HEK293 (cell line): Measurements from ENCODE around the gene NEGR1.

ENCODE experiments used
- CTCF ChIA-PET: fragments of 350-600 bp; formaldehyde crosslinking; extraction: SDS; loops from one replicate; lab custom pipeline; 2021; ENCODE audit warnings: antibody characterized with exemption; lab: Yijun Ruan, JAX
- POLR2A ChIA-PET: fragments of 300-600 bp; formaldehyde crosslinking; extraction: SDS; loops from one replicate; lab custom pipeline; 2020; ENCODE audit warnings: antibody characterized with exemption, inconsistent platforms; lab: Yijun Ruan, JAX
- H3K27ac ChIP-seq: fragments of 200-500 bp; sonication (Bioruptor generic); 2 replicates; pipeline ENCODE4 v1.5.1; 2014; ENCODE audit warnings: low read depth, low read length, control low read depth, inconsistent platforms; ENCODE audit errors: extremely low read depth
- H3K36me3 ChIP-seq, 2 experiments: fragments of 200-500 bp in 1 of 2; sonication (Bioruptor generic) in 1 of 2; 1 replicate in 1 of 2; 2 replicates in 1 of 2; pipeline ENCODE4 v1.5.1; 2014 to 2017; ENCODE audit warnings: inconsistent platforms in 2 of 2, low read length in 2 of 2; ENCODE audit not compliant: control insufficient read depth in 2 of 2, insufficient read depth in 1 of 2
- H3K4me1 ChIP-seq: fragments of 200-500 bp; sonication (Bioruptor generic); 2 replicates; pipeline ENCODE4 v1.5.1; 2014; ENCODE audit warnings: mild to moderate bottlenecking, low read length, inconsistent platforms; ENCODE audit not compliant: control insufficient read depth, insufficient read depth
- H3K4me3 ChIP-seq: 2 replicates; pipeline ENCODE4 v1.5.1; 2011; ENCODE audit warnings: low read depth, mild to moderate bottlenecking, control low read depth, low read length, moderate library complexity
- H3K9me3 ChIP-seq: fragments of 200-500 bp; sonication (Bioruptor generic); 2 replicates; pipeline ENCODE4 v1.5.1; 2014; ENCODE audit warnings: low read depth, low read length, inconsistent platforms; ENCODE audit not compliant: control insufficient read depth, insufficient read depth
- GLIS1 ChIP-seq: fragments of 450-650 bp; formaldehyde crosslinking; IDR thresholded peaks from 2 replicates; pipeline ENCODE4 v1.5.1; 2016; ENCODE audit warnings: missing biosample characterization, missing genetic modification characterization
- HOXA7 ChIP-seq: sonication (generic); formaldehyde crosslinking; IDR thresholded peaks from 2 replicates; pipeline ENCODE4 v1.8.1; 2022; ENCODE audit warnings: missing genetic modification reagents, borderline replicate concordance
- KLF10 ChIP-seq: fragments of 450-650 bp; IDR thresholded peaks from 2 replicates; pipeline ENCODE4 v1.5.1; 2018; ENCODE audit warnings: missing biosample characterization, mild to moderate bottlenecking, missing genetic modification characterization
- KLF16 ChIP-seq: fragments of 450-650 bp; formaldehyde crosslinking; IDR thresholded peaks from 2 replicates; pipeline ENCODE4 v1.5.1; 2017; ENCODE audit warnings: missing biosample characterization, missing genetic modification characterization
- MZF1 ChIP-seq: fragments of 450-650 bp; formaldehyde crosslinking; IDR thresholded peaks from 2 replicates; pipeline ENCODE4 v1.5.1; 2017; ENCODE audit warnings: missing biosample characterization, missing genetic modification characterization, borderline replicate concordance
- SCRT1 ChIP-seq: fragments of 450-650 bp; formaldehyde crosslinking; IDR thresholded peaks from 2 replicates; pipeline ENCODE4 v1.5.1; 2016; ENCODE audit warnings: missing biosample characterization, missing genetic modification characterization, borderline replicate concordance
- SP2 ChIP-seq: fragments of 450-650 bp; formaldehyde crosslinking; IDR thresholded peaks from 2 replicates; pipeline ENCODE4 v1.5.1; 2016; ENCODE audit warnings: missing biosample characterization, missing genetic modification characterization
- ZBTB20 ChIP-seq: fragments of 450-650 bp; formaldehyde crosslinking; IDR thresholded peaks from 2 replicates; pipeline ENCODE4 v1.5.1; 2016; ENCODE audit warnings: missing biosample characterization, missing genetic modification characterization
- ZBTB48 ChIP-seq: fragments of 450-650 bp; formaldehyde crosslinking; IDR thresholded peaks from 2 replicates; pipeline ENCODE4 v1.5.1; 2016; ENCODE audit warnings: missing biosample characterization, missing genetic modification characterization
- ZNF23 ChIP-seq: fragments of 450-650 bp; formaldehyde crosslinking; IDR thresholded peaks from 2 replicates; pipeline ENCODE4 v1.5.1; 2016; ENCODE audit warnings: missing biosample characterization, missing genetic modification characterization, borderline replicate concordance
- ZNF24 ChIP-seq: fragments of 450-650 bp; formaldehyde crosslinking; IDR thresholded peaks from 2 replicates; pipeline ENCODE4 v1.5.1; 2016; ENCODE audit warnings: missing biosample characterization, missing genetic modification characterization
- ZNF266 ChIP-seq: fragments of 450-650 bp; formaldehyde crosslinking; IDR thresholded peaks from 2 replicates; pipeline ENCODE4 v1.5.1; 2016; ENCODE audit warnings: missing biosample characterization, missing genetic modification characterization, low read depth
- ZNF292 ChIP-seq: fragments of 450-650 bp; formaldehyde crosslinking; IDR thresholded peaks from 2 replicates; pipeline ENCODE4 v1.5.1; 2016; ENCODE audit warnings: low read depth, missing biosample characterization, missing genetic modification characterization, borderline replicate concordance
- ZNF302 ChIP-seq: fragments of 450-650 bp; formaldehyde crosslinking; IDR thresholded peaks from 2 replicates; pipeline ENCODE4 v1.5.1; 2016; ENCODE audit warnings: missing biosample characterization, missing genetic modification characterization, low read depth
- ZNF423 ChIP-seq: fragments of 450-650 bp; formaldehyde crosslinking; IDR thresholded peaks from 2 replicates; pipeline ENCODE4 v1.5.1; 2016; ENCODE audit warnings: missing biosample characterization, missing genetic modification characterization
- ZNF571 ChIP-seq: fragments of 450-650 bp; formaldehyde crosslinking; IDR thresholded peaks from 2 replicates; pipeline ENCODE4 v1.5.0; 2017; ENCODE audit warnings: missing biosample characterization, missing genetic modification characterization
- ZNF623 ChIP-seq: fragments of 450-650 bp; formaldehyde crosslinking; IDR thresholded peaks from 2 replicates; pipeline ENCODE4 v1.5.1; 2016; ENCODE audit warnings: missing biosample characterization, missing genetic modification characterization
- ZNF664 ChIP-seq: fragments of 450-650 bp; formaldehyde crosslinking; IDR thresholded peaks from 2 replicates; pipeline ENCODE4 v1.5.1; 2016; ENCODE audit warnings: missing biosample characterization, missing genetic modification characterization
- ZNF670 ChIP-seq: fragments of 450-650 bp; formaldehyde crosslinking; IDR thresholded peaks from 2 replicates; pipeline ENCODE4 v1.5.1; 2016; ENCODE audit warnings: missing biosample characterization, missing genetic modification characterization, low read depth
- ZNF677 ChIP-seq: fragments of 450-650 bp; IDR thresholded peaks from 2 replicates; pipeline ENCODE4 v1.5.0; 2018; ENCODE audit warnings: missing biosample characterization, mild to moderate bottlenecking, missing genetic modification characterization, moderate library complexity
- TF ChIP-seq, protein P1 (sequence below): fragments of 450-650 bp; formaldehyde crosslinking; IDR thresholded peaks from 2 replicates; pipeline ENCODE4 v1.5.1; 2016; ENCODE audit warnings: missing biosample characterization, missing genetic modification characterization
- TF ChIP-seq, protein P2 (sequence below): fragments of 450-650 bp; formaldehyde crosslinking; IDR thresholded peaks from 2 replicates; pipeline ENCODE4 v1.5.1; 2017; ENCODE audit warnings: missing biosample characterization, missing genetic modification characterization

The NEGR1 gene

DNA sequence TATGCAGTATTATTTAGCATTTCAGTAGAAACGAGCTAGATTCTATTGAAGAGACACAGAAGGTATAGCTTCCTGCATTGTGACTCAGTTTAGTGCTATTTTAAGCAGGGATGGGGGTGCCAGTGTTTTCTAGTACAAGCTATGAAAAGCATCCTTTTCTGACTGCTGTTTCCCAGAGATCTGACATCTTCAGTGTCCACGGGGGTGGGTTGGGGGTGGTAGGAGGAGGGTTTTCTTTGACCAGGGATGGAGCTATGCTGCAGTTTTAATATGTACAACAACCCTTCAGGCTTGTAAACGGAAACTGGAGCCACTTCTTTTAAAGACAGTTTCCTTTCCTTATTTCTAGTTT, 2.7 kb upstream of the NEGR1 start (continued):
- TF ChIP-seq, protein P1, sequence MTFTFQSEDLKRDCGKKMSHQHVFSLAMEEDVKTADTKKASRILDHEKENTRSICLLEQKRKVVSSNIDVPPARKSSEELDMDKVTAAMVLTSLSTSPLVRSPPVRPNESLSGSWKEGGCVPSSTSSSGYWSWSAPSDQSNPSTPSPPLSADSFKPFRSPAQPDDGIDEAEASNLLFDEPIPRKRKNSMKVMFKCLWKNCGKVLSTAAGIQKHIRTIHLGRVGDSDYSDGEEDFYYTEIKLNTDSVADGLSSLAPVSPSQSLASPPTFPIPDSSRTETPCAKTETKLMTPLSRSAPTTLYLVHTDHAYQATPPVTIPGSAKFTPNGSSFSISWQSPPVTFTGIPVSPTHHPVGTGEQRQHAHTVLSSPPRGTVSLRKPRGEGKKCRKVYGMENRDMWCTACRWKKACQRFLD, result no peak

DNA sequence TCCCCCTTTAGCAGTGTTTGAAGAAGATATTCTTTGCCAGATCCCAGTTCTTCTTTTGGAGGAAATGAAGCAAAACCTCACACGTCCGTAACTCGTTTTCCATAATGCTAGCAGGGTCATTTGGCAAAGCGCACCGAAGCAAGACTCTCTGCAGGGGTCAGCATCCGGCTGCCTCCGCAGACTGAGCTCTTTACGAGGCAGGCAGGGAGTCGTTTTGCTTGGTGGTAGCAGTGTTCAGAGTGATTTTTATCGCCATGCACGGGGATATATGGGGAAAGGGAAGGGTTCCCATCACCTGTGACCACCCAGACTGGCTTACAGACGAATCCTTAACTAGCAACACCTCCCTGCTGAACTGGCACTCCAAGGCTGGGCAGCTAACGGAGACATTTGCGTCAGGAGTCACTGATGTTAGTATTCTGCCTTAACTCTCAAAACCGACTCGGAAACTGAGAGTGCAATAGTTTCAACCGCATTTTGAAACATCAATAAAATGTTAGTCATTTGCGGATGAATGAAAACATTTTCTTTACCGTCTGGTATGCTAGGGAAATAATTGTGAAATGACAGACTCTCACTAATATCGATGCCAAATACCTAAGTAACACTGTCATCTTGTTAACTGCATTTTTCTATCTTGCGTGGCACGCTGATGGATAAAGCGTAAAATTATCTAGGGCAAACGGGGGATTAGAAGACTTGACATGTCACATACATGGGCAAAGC, 2.2 kb upstream of the NEGR1 start:
- H3K36me3 ChIP-seq, result no peaks in the 10 kb centered on the region
- CTCF ChIA-PET, result interaction anchor here (0.9 kb wide), 1 partner anchor 66 kb away, joined by 3 read pairs; no protein-coding TSS in a partner anchor

DNA sequence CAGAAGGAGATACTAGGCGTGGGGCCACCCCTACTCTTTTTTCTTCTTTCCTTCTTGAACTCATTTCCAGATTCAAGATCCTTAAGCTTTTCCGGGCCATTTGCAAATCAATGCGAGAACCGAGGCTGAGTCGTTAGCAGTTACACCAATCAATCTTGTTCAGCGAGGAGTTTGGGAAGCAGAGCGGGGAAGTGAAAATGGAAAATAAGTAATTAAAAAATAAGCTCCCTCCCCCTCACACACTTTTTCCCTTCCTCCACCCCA, 1.7 kb upstream of the NEGR1 start:
- ChIA-PET POLR2A (no interaction called here), CTCF (no interaction called here)
- Histone ChIP-seq H3K27ac (no peak overlapping the region), H3K4me3 (peak overlapping the region; percentile 80), H3K36me3 (no peaks in the 10 kb centered on the region), H3K4me1 (0 out of 2 replicates have a peak, but pooled peaks cover 2% of the 10 kb centered on the region), H3K9me3 (no peaks in the 10 kb centered on the region)
- TF ChIP-seq KLF10 (no peak), ZBTB48 (tag by site-specific recombination) (peak; percentile 23; the same call in 1 of the 2 replicates), HOXA7 (CRISPR knock-in tag) (no peak), ZNF423 (tag by site-specific recombination) (no peak), ZNF670 (tag by site-specific recombination) (no peak), ZBTB20 (tag by site-specific recombination) (0 out of 2 replicates have a peak, but pooled peaks have one; percentile 3)
- TF ChIP-seq, protein P1, result no peak

More for the DNA sequence above, 2.2 kb upstream of the NEGR1 start:
- Histone ChIP-seq H3K4me1 (0 out of 2 replicates have a peak, but pooled peaks cover 2% of the 10 kb centered on the region), H3K9me3 (no peaks in the 10 kb centered on the region), H3K4me3 (peak overlapping the region; percentile 80), H3K27ac (no peak overlapping the region)
- POLR2A ChIA-PET, result no interaction called here
- no peak for TF ChIP-seq SCRT1 (tag by site-specific recombination)
- no peak for TF ChIP-seq ZNF302 (tag by site-specific recombination)
- TF ChIP-seq, protein P2, sequence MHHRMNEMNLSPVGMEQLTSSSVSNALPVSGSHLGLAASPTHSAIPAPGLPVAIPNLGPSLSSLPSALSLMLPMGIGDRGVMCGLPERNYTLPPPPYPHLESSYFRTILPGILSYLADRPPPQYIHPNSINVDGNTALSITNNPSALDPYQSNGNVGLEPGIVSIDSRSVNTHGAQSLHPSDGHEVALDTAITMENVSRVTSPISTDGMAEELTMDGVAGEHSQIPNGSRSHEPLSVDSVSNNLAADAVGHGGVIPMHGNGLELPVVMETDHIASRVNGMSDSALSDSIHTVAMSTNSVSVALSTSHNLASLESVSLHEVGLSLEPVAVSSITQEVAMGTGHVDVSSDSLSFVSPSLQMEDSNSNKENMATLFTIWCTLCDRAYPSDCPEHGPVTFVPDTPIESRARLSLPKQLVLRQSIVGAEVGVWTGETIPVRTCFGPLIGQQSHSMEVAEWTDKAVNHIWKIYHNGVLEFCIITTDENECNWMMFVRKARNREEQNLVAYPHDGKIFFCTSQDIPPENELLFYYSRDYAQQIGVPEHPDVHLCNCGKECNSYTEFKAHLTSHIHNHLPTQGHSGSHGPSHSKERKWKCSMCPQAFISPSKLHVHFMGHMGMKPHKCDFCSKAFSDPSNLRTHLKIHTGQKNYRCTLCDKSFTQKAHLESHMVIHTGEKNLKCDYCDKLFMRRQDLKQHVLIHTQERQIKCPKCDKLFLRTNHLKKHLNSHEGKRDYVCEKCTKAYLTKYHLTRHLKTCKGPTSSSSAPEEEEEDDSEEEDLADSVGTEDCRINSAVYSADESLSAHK, result no peak
- no peak for TF ChIP-seq MZF1
- peak; percentile 73 for TF ChIP-seq GLIS1 (tag by site-specific recombination)
- TF ChIP-seq ZNF24 (tag by site-specific recombination), result no peak

DNA sequence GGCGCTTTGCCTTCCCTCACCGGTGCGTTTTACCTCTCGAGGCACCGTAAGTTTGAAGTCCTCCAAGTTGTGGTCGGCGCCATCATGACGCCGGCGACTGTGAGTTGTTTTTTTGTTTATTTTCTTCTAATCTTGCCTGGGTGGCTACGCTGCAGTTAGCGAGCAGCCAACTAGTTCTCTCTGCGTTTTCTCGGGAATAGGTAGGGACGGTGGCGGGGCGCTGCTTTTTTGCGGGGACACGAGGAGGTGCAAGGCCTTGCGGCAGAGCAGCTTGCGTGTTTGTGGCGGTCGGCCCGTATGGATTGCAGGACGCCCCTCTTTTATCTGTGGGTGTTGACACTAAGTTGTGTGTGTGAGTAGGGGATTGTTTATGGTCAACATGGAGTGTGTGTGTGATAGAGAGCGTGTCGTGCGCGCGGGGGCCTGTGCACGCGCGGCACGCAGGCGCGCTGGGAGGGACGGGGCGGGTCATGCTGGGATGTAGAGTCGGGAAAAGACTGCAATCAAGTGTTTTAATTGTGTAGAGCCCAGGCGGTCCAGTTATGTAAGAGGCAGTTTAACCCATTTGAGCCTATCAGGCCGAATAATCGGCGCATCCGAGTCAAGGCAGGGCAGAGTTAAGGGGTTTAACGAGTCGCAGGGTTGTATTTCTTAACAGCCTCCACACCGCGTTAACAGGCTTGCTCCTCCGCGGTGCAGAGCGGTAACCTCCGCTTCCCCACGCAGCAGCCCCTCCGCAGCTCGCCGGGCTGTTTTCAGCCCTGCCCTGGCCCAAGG, 1.2 kb upstream of the NEGR1 start:
- Histone ChIP-seq H3K4me1 (0 out of 2 replicates have a peak, but pooled peaks cover 2% of the 10 kb centered on the region), H3K36me3 (no peaks in the 10 kb centered on the region), H3K9me3 (no peaks in the 10 kb centered on the region), H3K27ac (no peak overlapping the region), H3K4me3 (peak overlapping the region; percentile 80)
- ChIA-PET CTCF (no interaction called here), POLR2A (no interaction called here)
- TF ChIP-seq ZNF571, result no peak
- TF ChIP-seq, protein P2, result no peak
- TF ChIP-seq SP2 (tag by site-specific recombination), result peak; percentile 41
- no peak for TF ChIP-seq KLF16 (tag by site-specific recombination)
- TF ChIP-seq ZNF677 (tag by site-specific recombination), result no peak
- no peak for TF ChIP-seq ZNF23 (tag by site-specific recombination)
- no peak for TF ChIP-seq ZNF664 (tag by site-specific recombination)
- TF ChIP-seq ZNF266 (tag by site-specific recombination), result no peak
- no peak for TF ChIP-seq ZNF670 (tag by site-specific recombination)
- no peak for TF ChIP-seq ZNF292
- TF ChIP-seq ZNF623 (tag by site-specific recombination), result no peak
